Measurements from ENCODE around the gene GRAMD2A. TPM values are rescaled to one million over a fixed set of nuclear protein-coding genes. Genes with fewer than 3 reads are reported as not detected.
A peak's percentile ranks its signal among the peaks of the same experiment; 100 is the strongest.

The GRAMD2A gene
- not detected for total RNA-seq
- long read RNA-seq, result 0 reads

- intact Hi-C loops (cut with DNase I), result no loop called here
- ATAC-seq (peak; percentile 59 to 65), DNase-seq (no peak)
Measured at GRCh38 chr15:72197460-72198355, at the start of gene GRAMD2A. Gene GRAMD2A, minus strand, starts transcription at chr15:72197787.

GRCh38 chr15:72242775-72243370, 45.3 kb upstream of the GRAMD2A start:
- intact Hi-C loops (cut with DNase I), result no loop called here
- DNase-seq (no peak), ATAC-seq (no peak)

GRCh38 chr15:72239652-72240051, 42.1 kb upstream of the GRAMD2A start:
- ATAC-seq (no peak), DNase-seq (no peak)
- intact Hi-C loops (cut with DNase I), result no loop called here

- no peak for DNase-seq
- no peak for ATAC-seq
- intact Hi-C loops (cut with DNase I), result no loop called here
Measured at GRCh38 chr15:72238586-72238985, 41.0 kb upstream of the GRAMD2A start.

GRCh38 chr15:72237853-72238224, 40.3 kb upstream of the GRAMD2A start:
- no peak for DNase-seq
- peak in 1 of 2 donors; percentile 20 for ATAC-seq
- intact Hi-C loops (cut with DNase I), result no loop called here

GRCh38 chr15:72237029-72237852, 39.7 kb upstream of the GRAMD2A start:
- peak; percentile 73 to 98 for ATAC-seq
- DNase-seq, result peak; percentile 75
- intact Hi-C loops (cut with DNase I), result no loop called here

DNA sequence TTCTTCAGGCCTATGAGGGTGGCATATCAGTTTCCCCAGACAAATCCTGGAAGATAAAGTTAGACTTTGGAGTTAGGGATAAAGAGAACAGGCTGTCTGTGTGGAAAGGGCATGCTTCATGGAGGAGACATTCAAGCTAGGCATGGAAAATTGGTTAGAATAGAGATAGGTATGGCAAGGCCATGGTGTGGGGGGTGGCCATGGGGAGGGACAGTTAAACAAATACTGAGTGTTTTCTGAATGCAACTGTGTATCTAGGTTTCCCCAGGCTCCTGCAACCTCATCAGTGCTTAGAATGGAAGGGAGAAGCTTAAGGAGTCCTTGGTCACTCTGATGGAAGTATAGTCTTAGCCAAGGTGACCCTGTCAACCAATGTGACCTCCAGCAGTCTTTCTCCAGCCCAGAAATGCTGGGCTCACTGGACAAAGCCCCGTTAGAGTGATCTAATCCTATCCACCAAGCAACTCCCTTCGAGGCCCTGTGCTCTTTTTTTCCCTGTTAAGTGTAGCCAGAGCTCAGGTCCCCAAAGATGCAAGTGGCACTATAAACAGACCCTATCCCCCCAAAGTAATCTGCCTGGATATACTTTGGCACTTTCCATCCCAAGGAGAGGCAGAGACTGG, 38.9 kb upstream of the GRAMD2A start:
- DNase-seq, result no peak
- intact Hi-C loops (cut with DNase I), result no loop called here
- no peak for ATAC-seq

DNA sequence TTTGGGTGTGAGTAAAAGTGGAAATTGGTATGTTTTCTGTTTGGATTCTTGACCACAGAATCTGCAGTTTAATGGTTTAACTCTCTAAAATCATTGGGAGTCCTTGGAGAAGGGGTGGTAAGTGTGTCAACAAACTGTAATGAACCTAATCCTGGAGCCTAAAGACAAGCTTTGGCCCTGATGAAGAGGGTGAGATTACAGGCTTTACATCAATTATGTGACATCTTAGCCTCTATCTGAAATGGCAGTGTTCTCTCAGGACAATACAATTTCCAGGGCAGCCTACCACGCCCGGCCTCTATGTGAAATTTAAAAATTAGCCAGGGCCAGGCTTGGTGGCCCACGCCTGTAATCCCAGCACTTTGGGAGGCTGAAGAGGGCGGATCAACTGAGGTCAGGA, 37.7 kb upstream of the GRAMD2A start:
- ATAC-seq (no peak), DNase-seq (no peak)
- intact Hi-C loops (cut with DNase I), result no loop called here

GRCh38 chr15:72233769-72234168, 36.2 kb upstream of the GRAMD2A start:
- intact Hi-C loops (cut with DNase I), result loop anchor here in 1 of 2 donors (5.0 kb wide), 1 partner anchor 39 kb away; the partner anchor contains the start of gene PARP6

GRCh38 chr15:72231833-72232478, 34.4 kb upstream of the GRAMD2A start:
- ATAC-seq (peak; percentile 2 to 29), DNase-seq (peak; percentile 65)
- intact Hi-C loops (cut with DNase I), result loop anchor here in 1 of 2 donors (5.0 kb wide), 1 partner anchor 40 kb away; the partner anchor contains the start of gene PARP6

More at GRCh38 chr15:72233769-72234168, 36.2 kb upstream of the GRAMD2A start:
- no peak for DNase-seq
- no peak for ATAC-seq

GRCh38 chr15:72231066-72231832, 33.7 kb upstream of the GRAMD2A start, which contains the start of gene PKM:
Gene PKM, minus strand, starts transcription at chr15:72231190. Its CDS starts 12,093 bp downstream, at chr15:72219097.
- ATAC-seq (peak; percentile 90 to 91), DNase-seq (peak; percentile 98)
- intact Hi-C loops (cut with DNase I), result loop anchor here in 1 of 2 donors (5.0 kb wide), 1 partner anchor 41 kb away; the partner anchor contains the start of gene PARP6

- ATAC-seq, result peak; percentile 85
- intact Hi-C loops (cut with DNase I), result loop anchor here in 1 of 2 donors (5.0 kb wide), 1 partner anchor 42 kb away; the partner anchor contains the start of gene PARP6
Measured at GRCh38 chr15:72230197-72231065, 32.8 kb upstream of the GRAMD2A start.

GRCh38 chr15:72229947-72230196, 32.3 kb upstream of the GRAMD2A start:
- intact Hi-C loops (cut with DNase I), result loop anchor here in 1 of 2 donors (5.0 kb wide), 1 partner anchor 42 kb away; the partner anchor contains the start of gene PARP6
- DNase-seq (no peak), ATAC-seq (no peak)

More at GRCh38 chr15:72230197-72231065, 32.8 kb upstream of the GRAMD2A start:
- peak; percentile 95 for DNase-seq

DNA sequence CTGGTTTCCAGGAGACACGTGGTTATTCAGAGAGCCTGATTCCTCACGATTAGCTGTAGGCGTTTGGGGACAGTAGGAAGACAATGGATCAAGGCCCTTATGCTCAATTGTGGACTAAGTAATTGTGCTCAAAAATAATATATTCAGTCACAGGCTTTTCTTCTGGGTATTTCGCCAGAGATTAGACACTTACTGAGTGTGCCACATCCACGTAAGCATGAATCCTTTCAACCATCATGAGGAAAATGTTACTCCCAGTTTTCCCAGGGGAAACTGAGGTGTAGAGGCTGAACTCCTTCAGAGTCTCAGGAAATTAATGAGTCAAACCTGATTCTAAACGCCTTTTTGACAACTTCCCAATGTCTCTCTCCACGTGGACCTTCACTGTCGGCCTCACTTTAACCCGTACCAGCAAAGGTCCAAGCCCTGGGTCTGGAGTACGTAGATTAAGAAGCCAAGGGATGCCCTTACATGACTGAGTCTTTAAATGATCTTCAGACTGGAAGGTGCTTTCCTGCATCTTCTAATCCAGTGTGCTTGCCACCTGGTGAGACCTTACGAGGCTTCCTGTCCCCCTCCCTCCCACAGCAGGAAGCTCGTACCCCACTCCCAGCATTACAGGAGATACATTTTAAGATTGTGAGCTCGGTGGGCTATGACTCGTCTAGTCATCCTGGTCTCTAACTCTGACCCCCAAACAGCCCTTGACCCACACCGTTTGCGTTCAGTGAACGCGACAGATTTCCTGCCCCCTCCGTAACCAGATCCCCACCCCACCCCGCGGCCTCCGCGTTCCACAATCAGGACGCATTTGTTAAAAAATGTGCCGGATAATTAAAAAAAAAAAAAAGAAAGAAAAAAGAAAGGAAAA, 31.7 kb upstream of the GRAMD2A start:
- DNase-seq (no peak), ATAC-seq (no peak)
- intact Hi-C loops (cut with DNase I), result no loop called here

- intact Hi-C loops (cut with DNase I), result no loop called here
- ATAC-seq (no peak), DNase-seq (no peak)
Measured at GRCh38 chr15:72227720-72228119, 30.1 kb upstream of the GRAMD2A start.

- ATAC-seq, result no peak
- no peak for DNase-seq
- intact Hi-C loops (cut with DNase I), result no loop called here
Measured at GRCh38 chr15:72227192-72227586, 29.6 kb upstream of the GRAMD2A start.
